IPS DF 4.7 (cell line): Measurements from ENCODE around the gene SNCA.

Experiments
- DNase-seq: peaks from one replicate; pipeline ENCODE4 v3.0.0-alpha.2; 2013; ENCODE audit warnings: low spot score; ENCODE audit errors: extremely low read depth

The SNCA gene

GRCh38 chr4:89836897-89837384, at the start of gene SNCA:
Gene SNCA (minus strand): TSS chr4:89837161. CDS start chr4:89835667, 1,494 bp downstream.
- peak; percentile 44 for DNase-seq

- no peak for DNase-seq
Measured at GRCh38 chr4:89879215-89879614, 42.3 kb upstream of the SNCA start.

DNA sequence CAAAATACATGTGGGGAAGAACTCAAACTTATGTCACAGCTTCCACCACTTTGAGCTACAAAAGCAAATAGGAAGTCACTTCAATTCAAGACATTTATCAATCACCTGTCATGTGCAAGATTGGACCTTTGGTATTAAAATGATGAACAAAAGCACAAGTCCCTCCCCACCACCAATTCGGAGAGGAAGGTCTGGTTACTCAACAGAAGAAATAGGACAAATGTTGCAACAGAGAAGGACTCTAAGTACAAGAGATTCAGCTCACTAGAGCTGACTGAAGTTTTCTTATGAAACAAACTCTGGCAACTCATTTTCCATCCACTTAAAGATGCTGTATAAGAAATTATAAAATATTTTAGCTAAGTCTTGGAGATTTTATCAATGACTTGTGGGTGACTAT, 41.6 kb upstream of the SNCA start:
- DNase-seq, result no peak

- DNase-seq, result no peak
Measured at GRCh38 chr4:89876548-89876947, 39.6 kb upstream of the SNCA start.

- no peak for DNase-seq
Measured at GRCh38 chr4:89871211-89871610, 34.2 kb upstream of the SNCA start.

DNA sequence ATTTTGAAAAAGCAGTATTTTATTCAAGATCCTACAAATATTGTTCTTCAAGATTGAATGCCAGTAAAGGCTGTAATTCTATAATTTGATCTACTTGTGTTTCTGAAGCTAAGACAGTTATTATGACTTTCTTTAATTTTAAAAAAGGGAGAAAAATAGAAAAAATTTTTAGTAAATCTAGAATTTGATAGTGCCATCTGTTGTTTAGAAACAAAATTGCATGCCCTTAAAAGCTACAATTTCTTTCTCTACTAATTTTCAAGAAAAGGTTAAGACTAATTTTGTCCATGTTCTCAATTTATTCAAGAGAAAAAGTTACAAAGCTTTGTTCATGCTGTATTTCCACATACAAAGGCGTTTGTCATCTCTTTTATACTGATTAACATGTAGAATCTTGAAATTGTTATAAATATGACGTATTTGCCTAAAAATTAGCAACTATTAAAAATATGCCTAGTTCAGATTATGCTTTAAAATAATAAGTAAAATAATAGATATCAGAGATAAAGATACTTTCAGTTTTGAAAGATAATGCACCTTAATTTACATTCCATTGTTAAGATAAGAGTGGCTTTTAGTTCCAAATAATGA, 32.1 kb upstream of the SNCA start:
- no peak for DNase-seq

- DNase-seq, result no peak
Measured at GRCh38 chr4:89868276-89868675, 31.3 kb upstream of the SNCA start.

- DNase-seq, result no peak
Measured at GRCh38 chr4:89863533-89863932, 26.6 kb upstream of the SNCA start.

DNA sequence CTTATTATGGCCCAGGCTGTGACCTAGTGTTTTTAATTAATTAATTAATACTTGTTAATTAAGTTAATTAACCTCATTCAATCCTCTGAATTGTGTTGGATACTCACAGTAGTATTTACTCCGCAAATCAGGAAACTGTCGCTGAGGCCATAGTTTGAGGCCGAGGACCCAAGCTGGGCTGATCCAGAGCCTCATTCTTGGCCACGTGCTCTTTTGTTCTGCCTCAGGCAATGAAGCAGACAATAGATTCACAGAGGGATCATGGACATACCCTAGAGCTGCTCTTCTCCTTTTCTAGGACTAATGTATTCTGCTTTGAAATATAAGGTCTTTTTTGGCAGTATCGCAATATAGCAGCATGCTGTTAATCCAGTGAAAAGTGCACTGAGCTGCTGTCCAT, 24.0 kb upstream of the SNCA start:
- DNase-seq, result no peak

DNA sequence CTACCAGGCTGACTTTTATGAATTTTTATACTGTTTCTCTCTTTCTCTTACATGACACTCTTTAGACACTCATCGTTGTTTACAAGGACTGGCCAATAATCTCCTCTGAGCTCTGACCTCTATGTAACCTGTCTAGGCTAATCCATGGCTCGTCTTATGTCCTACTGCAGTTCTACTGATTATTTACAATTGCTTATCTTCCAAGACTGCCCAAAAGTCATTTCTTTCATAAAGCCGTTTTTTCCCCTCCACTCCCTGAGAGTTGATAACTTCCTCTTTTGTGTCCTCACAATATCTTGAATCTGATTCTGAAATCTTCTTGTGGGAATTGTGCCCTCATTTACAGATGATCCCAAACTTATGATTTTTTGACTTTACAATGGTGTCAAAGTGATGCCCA, 18.3 kb upstream of the SNCA start:
- no peak for DNase-seq

- DNase-seq, result no peak
Measured at GRCh38 chr4:89847571-89848325, 10.8 kb upstream of the SNCA start.

DNA sequence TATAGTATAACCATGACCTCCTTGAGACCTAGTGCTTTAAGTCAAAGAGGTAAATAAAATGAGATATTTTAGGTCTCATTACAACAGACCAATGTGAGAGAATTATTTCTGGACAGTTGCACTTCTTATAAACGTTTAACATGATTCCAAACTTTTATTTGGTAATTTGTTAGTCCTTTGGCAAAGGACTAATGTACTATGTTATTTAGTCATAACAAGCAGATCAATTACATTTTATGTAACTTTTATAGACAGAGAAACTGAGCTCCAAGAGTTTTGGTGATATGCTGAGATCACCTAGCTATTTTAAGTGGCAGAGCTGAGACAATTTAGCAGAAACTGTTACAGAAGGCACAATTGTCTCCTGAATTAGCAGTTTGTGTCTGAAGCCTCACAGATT, 2.6 kb upstream of the SNCA start:
- DNase-seq, result no peak

DNA sequence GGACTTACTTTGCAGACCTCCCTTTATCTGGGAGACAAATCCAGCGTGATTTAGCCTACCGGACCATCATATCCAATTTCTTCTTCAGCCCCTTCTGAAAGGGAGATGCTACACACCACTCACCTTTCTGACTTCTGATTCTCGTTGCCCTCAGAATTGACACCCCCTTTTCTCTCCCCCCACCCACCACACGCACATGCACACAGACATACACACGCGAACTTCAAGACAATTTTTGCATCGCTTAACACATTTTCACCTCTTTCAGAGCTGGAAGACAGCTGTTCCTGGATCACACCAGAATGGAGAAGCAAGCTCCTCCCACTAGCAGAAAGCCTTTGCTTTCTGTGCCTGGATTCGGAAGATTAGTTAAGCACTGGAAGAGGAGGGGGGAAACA, 1.0 kb upstream of the SNCA start:
- DNase-seq, result no peak

DNA sequence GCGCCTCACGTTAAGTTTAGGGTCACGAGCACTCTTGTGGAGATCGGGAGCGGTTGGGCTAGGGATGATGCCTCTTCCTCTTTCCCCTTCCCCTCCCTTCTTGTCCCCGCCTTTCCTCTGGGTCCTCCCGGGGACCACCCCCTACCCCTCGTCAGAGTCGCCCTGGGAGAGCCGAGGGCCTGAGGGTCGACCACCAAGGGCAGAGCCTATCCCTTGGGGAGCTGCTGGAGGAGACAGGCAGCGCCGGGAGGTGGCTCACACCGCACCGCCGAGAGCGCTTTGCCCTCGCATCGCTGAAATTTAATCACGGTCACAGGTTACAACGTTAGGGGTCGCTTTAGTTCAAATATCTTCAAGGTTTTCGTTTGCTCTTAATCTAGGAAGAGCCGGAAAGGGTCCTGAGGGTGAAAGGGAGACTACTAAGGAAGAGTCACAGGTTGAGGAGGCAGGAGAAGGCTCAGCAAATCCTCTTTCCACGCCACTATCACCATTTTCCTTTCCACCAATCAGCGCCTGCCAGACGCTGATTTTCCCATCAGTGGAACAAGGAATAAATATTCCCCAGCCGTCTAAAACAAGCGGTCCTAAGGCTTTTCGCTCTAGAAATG, 528 bp upstream of the SNCA start:
- DNase-seq, result peak; percentile 19

DNA sequence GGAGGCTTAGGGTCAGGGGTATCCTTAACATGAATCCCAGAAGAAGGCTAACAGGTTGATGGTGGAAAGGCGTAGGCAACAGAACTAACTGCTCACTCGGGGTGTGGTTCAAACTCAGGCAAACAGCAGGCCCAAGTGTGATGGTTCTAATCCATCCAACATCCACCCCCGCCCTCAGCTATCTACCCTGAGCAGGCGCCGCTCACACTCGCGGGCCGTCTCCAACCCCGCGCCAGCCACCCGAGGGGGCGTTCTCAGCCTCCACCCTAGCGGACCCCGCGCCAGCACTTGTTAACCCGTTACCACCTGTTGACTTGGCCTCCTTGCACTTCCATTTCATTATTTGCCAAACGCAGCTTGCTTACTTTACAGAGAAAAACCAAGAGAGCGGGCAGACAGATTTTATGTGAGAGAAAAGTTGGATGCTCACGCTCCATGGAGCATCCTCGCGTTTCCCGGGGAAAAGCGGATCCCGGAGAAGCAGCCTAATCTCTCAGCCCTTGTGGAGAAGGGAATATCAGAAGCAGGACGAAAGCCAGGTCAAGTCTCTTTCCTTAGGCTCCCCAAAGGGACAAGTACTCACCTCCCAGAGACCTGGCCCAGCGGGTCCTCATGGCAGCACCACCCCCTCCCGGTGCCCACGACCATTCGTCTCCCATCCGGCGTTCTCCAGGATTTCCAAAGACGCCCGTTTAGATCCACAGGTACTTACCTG, 773 bp downstream of the SNCA start:
- no peak for DNase-seq

- DNase-seq, result no peak
Measured at GRCh38 chr4:89835413-89835812, 1.5 kb downstream of the SNCA start.

DNA sequence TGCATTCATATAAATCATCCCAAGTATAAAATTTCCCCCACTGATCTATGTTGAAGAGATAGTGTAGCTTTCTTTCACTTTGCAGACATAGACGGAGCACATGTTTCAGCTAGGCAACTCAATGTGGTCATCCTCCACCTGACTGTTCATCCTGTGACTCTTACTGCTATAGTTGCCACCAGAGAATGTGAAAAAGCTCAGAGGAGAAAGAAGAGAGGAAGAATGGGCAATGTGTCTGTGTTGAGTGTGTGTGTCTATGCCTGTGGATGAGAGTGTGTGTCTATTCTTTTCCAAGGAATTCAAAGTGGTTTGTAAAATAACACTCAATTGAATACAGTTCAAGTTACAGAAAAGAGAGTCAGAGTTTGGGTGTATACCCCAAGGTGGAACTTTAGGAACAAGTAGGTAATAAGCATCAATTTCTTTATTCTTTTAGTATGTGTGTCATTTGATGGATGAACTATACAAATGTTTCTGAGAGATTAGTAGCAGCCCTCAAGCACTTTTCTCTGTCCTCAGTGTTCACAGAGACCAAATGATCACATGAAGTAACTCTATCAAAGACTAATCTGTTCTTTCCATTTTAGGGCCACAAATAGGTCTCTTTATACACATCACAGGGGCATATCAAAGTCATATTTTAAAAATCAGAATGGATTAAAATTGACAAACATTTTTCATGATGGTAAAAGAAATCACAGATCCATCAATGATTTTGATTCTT, 2.3 kb downstream of the SNCA start:
- no peak for DNase-seq

DNA sequence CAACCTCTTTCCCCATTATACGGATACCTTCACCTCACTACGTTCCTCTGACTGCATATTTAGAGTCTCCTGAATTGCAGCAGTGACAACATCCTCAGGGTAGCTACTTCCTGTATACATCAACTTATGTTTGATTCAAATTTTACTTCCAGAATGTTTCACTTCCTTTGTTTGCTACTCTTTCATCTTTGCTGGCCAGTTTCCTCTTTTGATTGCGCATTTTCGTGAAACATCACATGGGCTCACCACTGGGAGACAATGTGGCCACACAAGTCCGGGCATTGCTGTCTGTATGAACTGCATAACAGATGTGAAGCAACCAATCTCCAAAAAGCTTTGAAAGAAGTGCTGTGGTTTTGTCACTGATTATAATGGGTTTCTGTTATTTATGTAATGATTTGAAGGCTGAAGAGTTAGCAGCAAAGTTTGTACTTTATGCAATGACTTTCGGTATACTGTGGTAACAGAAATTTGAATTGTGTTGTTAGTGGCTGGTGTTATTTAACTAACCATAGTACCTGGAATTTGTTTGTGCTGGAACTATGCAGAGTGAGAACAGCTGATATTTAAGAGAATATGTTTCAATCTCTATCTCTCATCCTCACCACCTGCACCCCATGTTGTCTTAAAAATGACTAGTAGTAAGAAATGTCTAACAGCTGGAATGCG, 7.4 kb downstream of the SNCA start:
- DNase-seq, result no peak

DNA sequence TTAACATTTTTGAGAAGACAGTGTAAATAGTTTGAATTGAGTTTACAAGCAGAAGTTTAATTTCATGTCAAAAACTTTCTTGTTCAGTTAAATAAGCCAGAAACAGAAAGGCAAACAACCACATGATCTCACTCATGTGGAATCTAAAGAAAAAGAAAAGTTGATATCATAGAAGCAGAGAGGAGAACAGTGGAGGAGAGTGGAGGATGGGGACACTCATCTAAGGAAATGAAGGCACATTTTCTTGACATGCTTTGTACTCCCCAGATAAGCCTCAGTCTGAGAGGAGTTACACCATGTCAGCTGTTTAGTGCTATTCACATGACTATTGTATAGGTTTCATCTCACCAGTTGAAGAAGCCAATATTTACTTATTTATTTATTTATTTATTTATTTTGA, 13.5 kb downstream of the SNCA start:
- no peak for DNase-seq

- no peak for DNase-seq
Measured at GRCh38 chr4:89821612-89822011, 15.3 kb downstream of the SNCA start.

GRCh38 chr4:89820010-89820409, 17.0 kb downstream of the SNCA start:
- no peak for DNase-seq
